ENCODE measurements around the gene MARCHF10.

The MARCHF10 gene

GRCh38 chr17:62749926-62750325 lies 58.2 kb downstream of the MARCHF10 start:
- no peak for DNase-seq

- DNase-seq, result no peak
These were observed 61.2 kb downstream of the MARCHF10 start for GRCh38 chr17:62746941-62747340.

- no peak for DNase-seq
These were observed 62.3 kb downstream of the MARCHF10 start for GRCh38 chr17:62745806-62746205.

- no peak for DNase-seq
These were observed 63.9 kb downstream of the MARCHF10 start for GRCh38 chr17:62744259-62744658.

DNA sequence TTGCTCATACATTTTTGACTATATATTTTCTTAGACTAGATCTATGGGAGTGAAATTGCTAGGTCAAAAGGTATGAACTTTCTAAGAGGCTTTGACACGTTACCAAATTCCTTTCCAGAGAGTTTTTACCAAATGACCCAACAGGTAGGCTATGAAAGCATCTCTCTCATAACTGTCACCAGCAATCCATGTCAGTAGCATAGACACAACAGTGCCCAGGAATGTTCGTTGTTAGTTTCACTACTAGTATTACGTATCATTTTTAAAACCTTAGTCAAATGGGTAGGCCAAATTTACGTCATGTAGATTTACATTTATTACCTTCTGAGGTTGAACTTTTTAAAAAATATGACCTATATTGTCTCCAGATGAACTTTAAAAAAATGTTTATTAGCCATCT lies 66.8 kb downstream of the MARCHF10 start:
- no peak for DNase-seq

DNA sequence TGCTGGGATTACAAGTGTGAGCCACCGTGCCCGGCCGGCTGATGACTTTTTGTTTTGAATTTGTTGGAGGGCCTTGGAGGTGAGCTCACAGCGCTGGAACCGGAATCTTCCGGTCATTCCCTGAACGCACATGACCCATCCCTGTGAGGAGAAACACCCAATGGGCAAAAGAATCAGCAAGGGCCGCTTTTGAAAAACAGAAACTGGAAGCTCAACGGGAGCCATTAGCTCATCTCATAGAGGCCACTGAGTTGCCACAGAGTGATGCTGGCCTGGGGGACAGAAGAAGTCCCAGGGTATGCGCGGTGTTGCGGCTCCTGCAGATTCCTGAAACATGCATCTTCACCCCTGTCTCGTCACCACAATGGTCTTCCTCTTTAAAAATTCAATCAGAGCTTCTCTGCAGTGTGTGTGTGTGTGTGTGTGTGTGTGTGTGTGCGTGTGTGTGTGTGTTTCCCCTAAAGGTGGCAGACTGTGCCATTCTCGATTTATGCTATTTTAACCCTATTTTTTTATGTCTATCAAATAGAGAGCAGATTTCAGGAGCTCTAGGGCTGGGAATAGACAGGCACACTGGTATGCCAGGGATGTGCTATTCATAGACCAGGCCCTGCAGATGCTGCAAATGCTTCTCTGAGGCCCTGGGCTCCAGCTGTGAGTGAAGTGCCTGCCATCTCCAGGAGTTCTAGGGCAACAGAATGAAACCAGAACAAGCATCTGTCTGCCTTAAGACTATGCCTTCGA lies 68.3 kb downstream of the MARCHF10 start:
- no peak for DNase-seq

DNA sequence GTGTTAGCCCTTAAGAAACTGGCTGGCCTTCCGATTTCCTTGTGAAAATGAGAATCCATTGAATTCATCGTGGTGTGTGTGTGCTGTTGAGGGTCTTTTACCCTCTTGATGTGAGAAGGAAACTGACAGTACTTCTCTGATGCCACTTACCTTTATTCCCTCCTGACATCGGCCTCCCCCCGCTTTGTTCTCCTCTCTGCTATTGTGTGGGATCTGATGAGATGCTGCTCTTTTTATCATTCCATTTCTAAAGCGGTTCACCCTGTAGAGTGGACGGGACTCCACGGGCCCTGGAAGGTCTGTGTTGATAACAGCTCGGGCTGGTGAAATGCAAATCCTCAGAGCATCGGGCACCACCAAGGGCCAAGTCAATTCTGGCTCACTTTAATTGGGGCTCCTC lies 69.8 kb downstream of the MARCHF10 start:
- DNase-seq, result no peak

- no peak for DNase-seq
These were observed 70.6 kb downstream of the MARCHF10 start for GRCh38 chr17:62737513-62737912.

DNA sequence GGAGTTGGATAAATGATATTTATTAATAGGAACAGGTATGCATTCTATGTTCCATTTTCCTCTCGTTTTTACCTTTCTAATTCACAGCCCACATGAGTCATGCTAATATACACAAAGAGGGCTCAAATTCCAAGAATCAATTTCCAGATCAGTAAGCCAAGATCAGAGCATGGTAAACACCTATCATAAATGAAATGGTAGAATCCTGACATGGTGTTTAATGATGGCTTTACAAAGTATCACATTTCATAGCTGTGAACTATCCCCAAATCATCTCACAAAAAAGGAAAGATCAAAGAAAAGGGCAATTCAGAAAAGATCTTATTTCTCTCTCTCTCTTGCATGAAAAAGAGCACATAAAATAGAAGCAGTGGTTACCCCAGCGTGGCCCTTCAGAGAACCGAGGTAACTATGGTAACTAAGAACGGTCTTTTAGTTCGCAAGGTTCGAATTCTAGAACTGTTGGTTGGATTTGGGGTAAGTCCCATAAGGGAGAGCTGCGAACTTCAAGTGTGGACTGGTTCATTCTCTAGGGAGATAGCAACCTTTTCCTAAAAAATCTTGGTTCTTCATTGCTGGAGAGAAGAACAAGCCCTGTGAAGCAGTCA lies 73.0 kb downstream of the MARCHF10 start:
- no peak for DNase-seq

DNA sequence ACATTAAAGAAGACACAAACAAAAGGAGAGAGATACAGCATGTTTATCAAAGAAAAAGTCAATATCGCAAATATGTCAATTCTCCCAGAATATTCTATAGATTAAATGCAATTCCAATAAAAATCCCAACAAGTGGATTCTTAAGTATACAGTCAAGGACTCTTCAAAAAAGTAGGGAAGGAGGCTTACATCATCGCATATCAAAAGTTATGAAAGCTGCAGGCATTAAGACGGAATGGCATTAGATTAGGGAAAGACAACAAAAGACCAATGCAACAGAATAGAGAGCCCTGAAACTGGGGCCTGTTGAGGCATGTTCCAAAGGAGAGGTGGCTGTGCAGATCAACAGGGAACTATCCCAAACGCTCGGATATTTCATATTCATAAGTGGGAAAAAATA lies 76.0 kb downstream of the MARCHF10 start:
- DNase-seq, result no peak

DNA sequence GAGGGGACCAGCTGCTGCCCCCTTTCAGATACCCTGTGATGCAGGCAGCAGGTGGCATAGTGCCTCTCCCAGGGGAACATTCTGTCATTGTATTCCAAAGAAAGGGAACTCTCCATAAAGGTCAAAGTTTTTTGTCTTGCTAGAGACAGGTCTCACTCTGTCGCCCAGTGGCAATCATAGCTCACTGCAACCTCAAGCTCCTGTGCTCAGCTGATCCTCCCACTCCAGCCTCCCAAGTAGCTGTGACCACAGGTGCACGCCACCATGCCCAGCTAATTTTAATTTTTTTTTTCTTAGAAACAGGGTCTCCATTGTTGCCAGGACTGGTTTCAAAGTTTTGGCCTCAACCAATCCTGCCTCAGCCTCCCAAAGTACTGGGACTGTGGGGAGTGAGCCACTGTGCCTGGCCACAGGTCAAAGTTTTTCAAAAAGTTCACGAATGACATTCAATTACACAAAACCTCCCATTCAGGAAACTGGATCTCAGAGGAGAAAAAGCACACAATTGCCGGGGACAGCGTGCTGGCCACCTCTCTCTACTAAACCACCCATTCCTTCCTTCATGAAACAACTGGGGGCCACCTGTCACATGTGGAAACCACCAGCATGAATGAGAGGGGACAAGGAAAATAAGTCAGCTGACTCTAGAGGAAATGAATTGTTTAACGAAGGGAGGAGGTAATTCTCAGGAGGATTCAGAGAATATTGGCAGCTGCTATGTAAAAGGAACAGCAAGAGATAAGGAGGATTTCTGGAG lies 80.0 kb downstream of the MARCHF10 start:
- DNase-seq, result no peak

- no peak for DNase-seq
These were observed 82.3 kb downstream of the MARCHF10 start for GRCh38 chr17:62725791-62726249.

GRCh38 chr17:62724398-62725146 lies 83.5 kb downstream of the MARCHF10 start:
- no peak for DNase-seq

- DNase-seq, result no peak
These were observed 84.3 kb downstream of the MARCHF10 start for GRCh38 chr17:62723842-62724241.

DNA sequence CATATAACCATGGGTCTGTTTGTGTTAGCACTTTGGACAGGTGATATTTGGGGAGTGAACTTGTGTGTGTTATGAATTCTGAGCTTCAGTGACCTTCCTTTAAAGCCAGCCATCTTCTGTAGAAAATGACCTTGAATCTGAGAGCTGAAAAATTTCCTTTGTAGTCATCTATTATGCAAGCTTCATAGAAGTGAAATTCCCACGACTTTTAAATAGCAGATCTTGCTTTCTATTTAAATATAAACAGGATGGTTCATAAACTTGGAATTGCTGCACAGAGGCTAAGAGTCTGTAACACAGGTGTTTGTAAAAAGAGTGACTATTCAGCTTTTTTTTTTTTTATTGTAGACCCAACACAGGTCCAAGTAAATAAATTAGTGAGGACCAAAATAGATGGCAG lies 85.5 kb downstream of the MARCHF10 start:
- no peak for DNase-seq

DNA sequence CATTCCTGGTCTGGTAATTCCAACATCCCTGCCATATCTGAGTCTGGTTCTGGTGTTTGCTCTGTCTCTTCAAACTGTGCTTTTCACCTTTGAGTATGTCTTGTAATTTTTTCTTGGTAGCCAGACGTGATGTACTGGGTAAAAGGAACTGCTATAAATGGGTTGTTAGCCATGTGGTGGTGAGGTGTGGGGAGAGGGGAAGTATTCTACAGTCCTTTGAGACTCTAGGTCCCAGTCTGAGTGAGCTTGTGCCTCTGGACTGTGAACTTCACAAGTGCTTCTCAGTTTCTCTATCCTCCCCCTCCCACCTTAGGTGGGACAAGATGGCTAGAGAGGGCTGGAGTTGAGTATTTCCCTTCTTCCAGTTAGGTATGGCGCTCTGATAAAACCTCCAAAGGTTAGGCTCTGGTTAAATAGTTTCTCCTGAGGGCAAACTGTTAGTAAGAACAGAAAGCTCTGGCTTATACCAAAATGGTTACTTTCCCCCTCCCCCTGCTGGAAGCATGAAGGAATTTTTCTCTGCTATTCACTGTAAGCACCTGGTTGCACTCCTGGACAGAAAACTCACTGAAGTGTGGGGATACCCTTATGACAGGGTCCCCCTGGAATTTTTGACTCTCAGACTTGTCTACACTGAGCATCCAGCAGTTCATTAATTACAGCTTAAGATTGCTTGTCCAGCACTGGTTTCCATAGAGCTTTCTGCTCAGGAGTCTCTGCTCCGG lies 87.8 kb downstream of the MARCHF10 start:
- DNase-seq, result no peak

DNA sequence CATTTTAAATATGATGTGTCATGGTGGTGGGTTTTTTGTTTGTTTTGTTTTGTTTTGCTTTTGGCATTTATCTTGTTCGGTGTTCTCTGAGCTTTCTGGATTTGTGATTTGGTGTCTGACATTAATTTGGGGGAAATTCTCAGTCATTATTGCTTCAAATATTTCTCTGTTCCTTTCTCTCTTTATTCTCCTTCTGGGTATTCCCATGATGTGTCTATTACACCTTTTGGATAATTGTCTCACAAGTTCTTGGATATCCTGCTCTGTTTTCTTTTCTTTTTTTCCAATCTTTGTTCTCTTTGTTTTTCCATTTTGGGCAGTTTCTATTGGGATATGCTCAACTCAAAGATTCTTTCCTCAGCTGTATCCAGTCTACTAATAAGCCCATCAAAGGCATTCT lies 88.5 kb downstream of the MARCHF10 start:
- DNase-seq, result no peak

- DNase-seq, result no peak
These were observed 89.7 kb downstream of the MARCHF10 start for GRCh38 chr17:62718429-62718828.

DNA sequence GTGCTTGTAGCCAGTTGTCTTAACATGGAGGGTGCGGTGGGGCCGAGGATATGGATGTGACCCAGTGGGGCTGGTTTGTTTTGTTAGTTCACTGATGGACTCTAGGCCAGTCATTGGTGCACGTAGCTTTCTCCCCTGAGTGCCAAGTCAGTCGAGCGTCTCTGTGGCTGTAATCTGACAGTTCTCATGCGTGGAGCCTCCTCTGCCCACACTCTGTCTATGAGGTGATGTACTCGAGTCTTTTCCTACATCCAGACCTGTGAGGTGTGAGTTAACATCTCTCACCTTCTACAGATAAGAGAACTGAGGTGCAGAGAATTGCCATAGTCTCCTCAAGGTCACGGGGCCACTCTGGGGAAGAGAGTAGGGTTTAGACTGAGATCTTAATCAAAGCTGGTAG lies 90.2 kb downstream of the MARCHF10 start:
- DNase-seq, result no peak

DNA sequence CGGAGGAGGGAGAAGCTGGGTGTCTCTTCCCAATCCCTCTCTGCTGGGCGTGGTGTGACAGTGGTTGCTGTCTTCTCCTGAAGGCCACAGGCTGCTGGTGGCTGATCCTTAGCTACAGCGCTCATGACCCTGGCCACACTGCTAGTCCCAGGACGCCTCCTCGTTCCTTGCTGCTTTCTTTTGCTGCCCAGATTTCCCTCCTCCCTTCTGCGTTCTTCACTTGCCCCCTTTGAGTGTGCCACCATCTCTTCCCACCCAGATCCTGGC lies 90.6 kb downstream of the MARCHF10 start:
- no peak for DNase-seq

- no peak for DNase-seq
These were observed 91.1 kb downstream of the MARCHF10 start for GRCh38 chr17:62716834-62717588.

DNA sequence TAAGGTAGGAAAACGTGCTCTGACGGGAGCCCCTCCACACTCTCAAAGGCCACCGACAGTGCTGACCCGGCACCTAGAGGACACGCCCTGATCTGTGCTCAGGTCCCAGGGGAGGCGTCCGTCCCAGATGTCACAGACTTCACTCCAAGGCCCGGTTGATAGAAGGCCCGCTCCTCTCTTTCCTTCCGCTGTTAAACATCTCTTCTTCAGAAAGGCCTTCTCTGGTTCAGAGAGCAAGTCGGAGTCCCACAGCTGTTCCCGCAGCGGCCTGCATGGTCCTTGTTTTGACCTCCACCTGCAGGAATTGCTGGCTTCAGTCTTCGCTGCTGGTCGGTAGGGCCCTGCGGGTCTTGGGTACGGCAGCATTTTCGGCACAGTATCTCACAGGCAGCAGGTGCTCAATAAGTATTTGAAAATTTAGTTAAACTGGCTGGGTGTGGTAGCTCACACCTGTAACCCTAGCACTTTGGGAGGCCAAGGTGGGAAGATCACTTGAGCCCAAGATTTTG lies 92.2 kb downstream of the MARCHF10 start:
- no peak for DNase-seq
